GM12892 (cell line): ENCODE results near the gene MIS12.

Experiments used
- POLR2A ChIP-seq: IDR thresholded peaks from 2 replicates; pipeline ENCODE4 v1.6.1; 2011; ENCODE audit warnings: low read depth, low read length, control low read depth
- POLR2AphosphoS5 ChIP-seq: IDR thresholded peaks from 2 replicates; pipeline ENCODE4 v1.6.1; 2011; ENCODE audit warnings: low read depth, low read length, control low read depth

- TF ChIP-seq POLR2A (no peak), POLR2AphosphoS5 (no peak)
Measured at GRCh38 chr17:5443728-5444127, 42.6 kb upstream of the MIS12 start.
